ENCODE data around the gene ZNF776. TPM values are rescaled to one million over a fixed set of nuclear protein-coding genes. Genes with fewer than 3 reads are reported as not detected.
A peak's percentile ranks its signal among the peaks of the same experiment; 100 is the strongest.

ZNF776 gene
- 1 to 10 TPM; 5.4 to 9.3 (median 7.0) TPM for total RNA-seq (2021; fragmentation: NEBNext Ultra II Directional; extraction: Animal tissue kit (Norgen Biotek cat#: 25700))
- long read RNA-seq, partial matches to known transcripts = 0 of 1 reads
- long read RNA-seq, other reads (novel, unspliced or antisense) = 1 of 1 reads

DNA sequence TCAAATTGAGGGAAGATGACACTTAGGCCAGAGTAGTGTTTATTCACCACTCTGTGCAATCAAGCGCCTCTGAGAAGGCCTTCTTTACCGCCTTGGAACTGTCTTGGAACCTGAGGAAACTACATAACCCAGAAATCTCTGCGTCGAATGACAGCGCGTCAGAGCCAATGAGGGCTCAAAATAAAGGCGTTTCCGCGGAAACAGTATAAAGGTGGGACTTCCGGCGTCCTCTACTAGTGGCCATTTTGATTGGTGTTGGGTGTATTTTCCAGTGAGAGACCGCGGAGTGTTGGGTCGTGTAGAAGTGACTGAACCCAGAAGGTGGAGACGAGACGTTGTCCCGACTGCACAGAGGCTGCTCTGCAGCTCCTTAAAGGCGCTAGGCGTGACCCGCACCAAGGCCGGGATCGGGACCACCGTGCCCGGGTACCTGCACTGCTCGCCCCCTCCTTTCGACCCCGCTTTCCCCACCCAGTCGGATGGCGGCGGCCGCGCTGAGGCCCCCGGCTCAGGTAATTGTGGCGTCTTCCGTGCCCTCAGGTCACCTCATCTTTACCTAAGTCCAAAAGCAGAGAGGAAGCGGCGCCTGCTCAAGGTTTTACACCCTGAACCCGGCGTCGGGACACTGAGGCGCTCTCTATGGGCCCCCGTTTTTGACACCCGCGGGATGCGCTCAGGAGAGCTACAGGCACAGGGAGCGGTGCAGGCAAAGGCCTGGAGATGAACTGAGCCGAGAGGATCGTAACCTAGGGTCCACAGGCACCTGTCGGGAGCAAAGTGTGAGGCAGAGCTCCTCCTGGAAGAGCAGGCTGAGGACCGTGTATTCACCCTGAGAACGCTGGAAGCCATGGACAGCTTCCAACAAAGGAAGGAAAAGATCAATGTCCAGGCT lies at the start of gene ZNF776:
Gene ZNF776, plus strand, starts transcription at position 236 of the 892 bp plus-strand sequence. Its CDS starts 244 bp downstream, at position 480.
- Mint-ChIP-seq H3K4me1 (ENCODE audit: low read depth) (peaks cover 13% of the 10 kb centered on the region; the same call in 1 of the 2 replicates), H3K27me3 (ENCODE audit: insufficient read depth) (peaks cover 2% of the 10 kb centered on the region), H3K9me3 (peaks cover 26% of the 10 kb centered on the region), H3K36me3 (ENCODE audit: low read depth) (peaks cover 52% of the 10 kb centered on the region), H3K27ac (peak within 1 kb of the TSS; percentile 88), H3K4me3 (peak within 1 kb of the TSS; percentile 97)
- TF ChIP-seq, protein P1, sequence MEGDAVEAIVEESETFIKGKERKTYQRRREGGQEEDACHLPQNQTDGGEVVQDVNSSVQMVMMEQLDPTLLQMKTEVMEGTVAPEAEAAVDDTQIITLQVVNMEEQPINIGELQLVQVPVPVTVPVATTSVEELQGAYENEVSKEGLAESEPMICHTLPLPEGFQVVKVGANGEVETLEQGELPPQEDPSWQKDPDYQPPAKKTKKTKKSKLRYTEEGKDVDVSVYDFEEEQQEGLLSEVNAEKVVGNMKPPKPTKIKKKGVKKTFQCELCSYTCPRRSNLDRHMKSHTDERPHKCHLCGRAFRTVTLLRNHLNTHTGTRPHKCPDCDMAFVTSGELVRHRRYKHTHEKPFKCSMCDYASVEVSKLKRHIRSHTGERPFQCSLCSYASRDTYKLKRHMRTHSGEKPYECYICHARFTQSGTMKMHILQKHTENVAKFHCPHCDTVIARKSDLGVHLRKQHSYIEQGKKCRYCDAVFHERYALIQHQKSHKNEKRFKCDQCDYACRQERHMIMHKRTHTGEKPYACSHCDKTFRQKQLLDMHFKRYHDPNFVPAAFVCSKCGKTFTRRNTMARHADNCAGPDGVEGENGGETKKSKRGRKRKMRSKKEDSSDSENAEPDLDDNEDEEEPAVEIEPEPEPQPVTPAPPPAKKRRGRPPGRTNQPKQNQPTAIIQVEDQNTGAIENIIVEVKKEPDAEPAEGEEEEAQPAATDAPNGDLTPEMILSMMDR (IDR thresholded peaks at IDR 0.05) = peak; percentile 16; the same call in 1 of the 2 replicates
- peak; percentile 86 for DNase-seq

DNA sequence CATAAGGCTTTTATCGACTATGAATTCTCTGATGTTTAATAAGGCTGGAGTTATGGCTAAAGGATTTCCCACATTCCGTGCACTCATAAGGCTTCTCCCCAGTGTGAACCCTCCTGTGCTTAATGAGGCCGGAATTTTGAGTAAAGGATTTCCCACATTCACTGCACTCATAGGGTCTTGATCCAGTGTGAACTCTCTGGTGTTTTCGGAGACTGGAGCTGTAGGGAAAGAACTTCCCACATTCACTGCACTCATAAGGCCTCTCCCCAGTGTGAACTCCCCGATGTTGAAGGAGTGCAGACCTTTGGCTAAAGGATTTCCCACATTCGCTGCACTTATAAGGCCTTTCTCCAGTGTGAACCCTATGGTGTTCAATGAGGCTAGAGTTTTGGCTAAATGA lies 45.0 kb upstream of the ZNF776 start:
- Mint-ChIP-seq H3K36me3 (ENCODE audit: low read depth) (peaks cover 67% of the 10 kb centered on the region), H3K4me3 (no peak overlapping the region), H3K27ac (no peak overlapping the region), H3K27me3 (ENCODE audit: insufficient read depth) (no peaks in the 10 kb centered on the region; the same call in none of the 2 replicates), H3K9me3 (peaks cover 88% of the 10 kb centered on the region), H3K4me1 (ENCODE audit: low read depth) (no peaks in the 10 kb centered on the region)
- no peak for DNase-seq
- TF ChIP-seq, protein P1 (IDR thresholded peaks at IDR 0.05) = no peak

- no peaks in the 10 kb centered on the region for H3K4me1 Mint-ChIP-seq (ENCODE audit: low read depth)
- peaks cover 91% of the 10 kb centered on the region for H3K9me3 Mint-ChIP-seq
- H3K36me3 Mint-ChIP-seq (ENCODE audit: low read depth) = peaks cover 70% of the 10 kb centered on the region
- H3K4me3 Mint-ChIP-seq = no peak overlapping the region
- H3K27ac Mint-ChIP-seq = no peak overlapping the region
- no peak for DNase-seq
- H3K27me3 Mint-ChIP-seq (ENCODE audit: insufficient read depth) = no peaks in the 10 kb centered on the region; the same call in 1 of the 2 replicates
- TF ChIP-seq, protein P1 (IDR thresholded peaks at IDR 0.05) = no peak
These were observed 40.3 kb upstream of the ZNF776 start for GRCh38 chr19:57706346-57706745.

DNA sequence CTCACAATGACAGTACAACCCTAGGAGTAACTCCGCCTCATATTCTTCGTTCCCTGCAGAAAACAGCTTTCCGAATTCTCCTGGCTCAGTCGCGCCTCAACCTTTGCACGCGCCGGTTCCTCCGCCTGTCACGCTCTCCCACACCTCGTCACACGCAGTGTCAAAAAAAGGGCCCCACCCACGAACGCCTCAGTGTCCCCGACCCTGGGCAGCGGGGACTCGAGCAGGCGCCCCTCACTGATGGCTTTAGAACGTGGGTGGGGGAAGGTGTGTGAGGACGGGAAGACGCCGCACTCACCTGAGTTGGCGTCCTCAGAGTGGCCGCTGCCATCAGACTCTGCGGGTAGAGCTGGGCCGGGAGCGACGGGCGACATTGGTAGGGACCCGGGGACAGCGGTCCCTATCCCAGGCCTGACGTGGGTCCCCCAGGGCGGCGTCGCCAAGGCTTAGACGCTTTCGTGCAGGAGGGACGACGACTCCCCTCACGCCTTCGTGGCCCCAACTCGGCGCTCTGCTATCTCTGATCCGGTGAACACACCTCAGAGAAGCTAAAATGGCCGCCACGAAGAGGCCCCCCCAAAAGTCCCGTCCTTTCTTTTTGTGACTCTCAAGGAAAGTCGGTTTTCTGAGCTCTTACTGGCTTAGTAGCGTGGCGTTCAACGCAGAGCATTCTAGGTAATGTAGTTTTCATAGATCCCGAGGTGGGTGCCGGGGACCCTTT lies 37.8 kb upstream of the ZNF776 start, which contains the start of gene ZNF154:
Gene ZNF154, minus strand, starts transcription at position 564 of the 721 bp plus-strand sequence. Its CDS starts 233 bp downstream, at position 331.
- TF ChIP-seq, protein P1 (IDR thresholded peaks at IDR 0.05) = no peak
- DNase-seq = no peak
- Mint-ChIP-seq H3K4me1 (ENCODE audit: low read depth) (no peaks in the 10 kb centered on the region), H3K27me3 (ENCODE audit: insufficient read depth) (no peaks in the 10 kb centered on the region; the same call in none of the 2 replicates), H3K4me3 (peak within 1 kb of the TSS; percentile 22; the same call in 1 of the 2 replicates), H3K27ac (no peak within 1 kb of the TSS), H3K36me3 (ENCODE audit: low read depth) (peaks cover 62% of the 10 kb centered on the region), H3K9me3 (peaks cover 82% of the 10 kb centered on the region)

GRCh38 chr19:57709616-57710015 lies 37.0 kb upstream of the ZNF776 start:
- TF ChIP-seq, protein P1 (IDR thresholded peaks at IDR 0.05) = no peak
- no peak for DNase-seq
- H3K4me1 Mint-ChIP-seq (ENCODE audit: low read depth) = no peaks in the 10 kb centered on the region
- H3K9me3 Mint-ChIP-seq = peaks cover 82% of the 10 kb centered on the region
- H3K4me3 Mint-ChIP-seq = no peak overlapping the region
- H3K36me3 Mint-ChIP-seq (ENCODE audit: low read depth) = peaks cover 63% of the 10 kb centered on the region
- no peaks in the 10 kb centered on the region; the same call in none of the 2 replicates for H3K27me3 Mint-ChIP-seq (ENCODE audit: insufficient read depth)
- H3K27ac Mint-ChIP-seq = no peak overlapping the region
